Activated CD8-positive, alpha-beta memory T cell treated with anti-CD3 and anti-CD28 coated beads, Interleukin-2, amount 50 U/mL, for 24 hours (primary cell): ENCODE data around the gene ITGA11.

Source experiments
- DNase-seq: peaks from one replicate; pipeline ENCODE4 v3.0.0-alpha.2; 2020; ENCODE audit errors: extremely low read depth

The ITGA11 gene

DNA sequence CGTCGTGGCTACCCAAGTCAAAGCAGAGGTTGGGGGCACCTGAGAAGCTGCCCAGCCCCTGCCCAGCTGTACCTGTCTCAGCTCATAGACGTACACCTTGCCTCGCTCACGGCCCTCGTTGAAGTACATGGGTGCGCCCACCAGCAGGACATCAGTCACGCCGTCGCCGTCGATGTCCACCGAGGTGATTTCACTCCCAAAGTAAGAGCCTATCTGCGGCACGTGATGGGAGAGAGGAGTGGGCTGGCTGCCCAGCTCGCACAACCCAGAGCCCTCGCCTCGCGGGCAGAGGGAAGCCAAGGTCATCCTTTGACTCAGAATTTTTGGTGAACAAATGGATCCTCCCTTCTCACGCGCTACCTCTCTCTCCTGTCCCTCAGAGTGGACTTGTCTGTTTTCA is 99.7 kb downstream of the ITGA11 start:
- DNase-seq, result no peak

DNA sequence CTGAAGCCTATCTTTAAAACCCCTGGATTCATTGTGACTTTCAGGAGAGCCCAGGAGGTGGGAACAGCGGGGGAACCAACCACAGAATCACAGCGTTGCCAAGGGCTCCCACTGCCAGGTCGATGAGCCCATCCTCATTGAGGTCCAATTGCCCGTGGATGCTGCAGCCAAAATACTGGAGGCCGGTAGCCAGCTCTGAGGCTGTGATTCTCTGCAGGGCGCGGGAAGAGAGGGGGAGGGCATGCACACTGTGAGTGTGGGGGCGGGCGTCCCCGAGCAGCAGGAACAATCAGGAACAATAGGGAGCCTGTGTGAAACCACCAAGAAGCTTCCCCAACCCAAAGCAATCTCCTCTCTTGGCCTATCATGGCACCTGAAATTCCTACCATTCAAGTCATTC is 101.1 kb downstream of the ITGA11 start:
- no peak for DNase-seq

DNA sequence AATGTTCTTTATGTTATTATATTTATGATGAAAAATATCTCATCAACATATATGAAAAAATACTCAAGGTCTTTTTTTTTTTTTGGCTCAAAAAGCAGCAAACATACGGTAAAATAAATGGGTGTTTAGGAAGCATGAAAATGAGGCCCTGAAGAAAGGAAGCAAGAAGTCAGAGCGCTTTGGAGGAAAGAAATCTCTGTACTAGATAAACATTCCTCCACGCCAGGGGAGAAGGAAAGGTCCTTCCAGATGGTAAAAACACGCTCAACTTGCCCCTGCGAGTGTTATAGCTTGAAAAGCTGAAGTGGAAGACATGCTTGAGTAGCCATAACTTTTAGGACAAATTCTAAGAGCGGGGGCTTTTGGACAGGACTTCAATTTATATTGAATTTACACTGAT is 101.5 kb downstream of the ITGA11 start:
- no peak for DNase-seq

DNA sequence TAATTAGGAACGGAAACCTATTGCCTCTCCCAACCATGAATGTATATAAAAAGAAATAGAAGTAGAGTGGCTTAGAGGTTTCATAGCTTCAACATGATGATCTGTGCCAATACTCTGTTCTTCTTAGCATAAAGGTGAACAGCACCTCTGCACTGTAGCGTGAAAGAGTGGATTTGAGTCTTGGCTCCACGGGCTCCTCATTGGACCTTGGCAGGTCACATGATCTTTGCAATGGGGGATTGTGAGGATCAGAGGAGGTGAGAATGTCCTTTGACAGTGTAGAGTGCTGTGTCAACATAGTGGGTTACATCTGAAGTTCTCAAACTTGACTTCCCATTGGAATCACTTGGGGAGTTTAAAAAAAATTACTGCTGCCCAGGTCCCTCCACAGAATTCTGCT is 103.0 kb downstream of the ITGA11 start:
- DNase-seq, result no peak

DNA sequence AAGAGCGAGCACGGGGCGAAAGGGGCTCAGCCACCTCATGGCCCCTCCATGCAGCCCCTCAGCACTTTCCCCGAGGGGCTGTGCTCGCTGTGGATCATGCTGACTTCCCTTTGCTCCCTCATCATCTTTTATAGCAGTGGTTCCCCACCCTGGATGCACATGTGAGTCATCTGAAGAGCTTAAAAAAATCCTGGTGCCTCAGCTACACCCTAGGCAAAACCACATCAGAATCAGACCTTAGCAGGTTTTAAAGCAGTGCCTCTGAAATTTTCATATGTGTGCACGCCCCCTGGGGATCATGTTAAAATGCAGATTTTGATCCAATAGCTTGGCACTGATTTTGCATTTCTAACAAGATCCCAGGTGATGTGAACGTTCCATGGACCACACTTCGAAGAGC is 103.5 kb downstream of the ITGA11 start:
- DNase-seq, result no peak

DNA sequence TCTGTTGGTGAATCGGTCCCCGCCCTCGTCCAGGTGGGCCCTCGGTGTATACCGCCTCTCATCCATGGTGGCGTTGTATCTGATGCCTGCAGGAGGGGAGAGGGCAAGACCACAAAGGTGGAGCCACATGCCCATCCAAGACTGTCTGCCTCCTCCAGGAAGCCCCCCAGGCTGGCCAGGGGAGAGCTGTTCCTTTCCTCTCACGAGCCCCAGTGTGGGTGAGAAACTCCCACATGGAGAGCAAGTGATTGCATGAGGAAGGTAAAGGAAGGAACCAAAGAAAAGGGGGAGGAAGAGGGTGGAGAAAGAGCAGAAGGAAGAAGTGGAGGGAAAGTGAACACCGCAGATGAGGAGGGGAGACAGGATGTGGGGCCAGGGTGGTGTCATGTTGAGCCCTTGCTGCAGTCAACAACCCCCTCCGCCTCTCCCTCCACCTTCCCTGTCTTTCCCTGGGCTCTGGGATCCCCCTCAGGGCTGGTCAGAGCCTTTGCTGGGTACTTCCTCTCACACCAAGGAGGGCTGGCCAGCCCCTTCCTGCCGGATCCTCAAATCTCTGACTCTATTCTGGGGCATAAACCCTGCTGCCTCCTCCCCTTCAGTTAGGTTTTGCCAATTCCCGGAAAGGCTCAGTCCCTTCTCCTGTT is 105.1 kb downstream of the ITGA11 start:
- no peak for DNase-seq

DNA sequence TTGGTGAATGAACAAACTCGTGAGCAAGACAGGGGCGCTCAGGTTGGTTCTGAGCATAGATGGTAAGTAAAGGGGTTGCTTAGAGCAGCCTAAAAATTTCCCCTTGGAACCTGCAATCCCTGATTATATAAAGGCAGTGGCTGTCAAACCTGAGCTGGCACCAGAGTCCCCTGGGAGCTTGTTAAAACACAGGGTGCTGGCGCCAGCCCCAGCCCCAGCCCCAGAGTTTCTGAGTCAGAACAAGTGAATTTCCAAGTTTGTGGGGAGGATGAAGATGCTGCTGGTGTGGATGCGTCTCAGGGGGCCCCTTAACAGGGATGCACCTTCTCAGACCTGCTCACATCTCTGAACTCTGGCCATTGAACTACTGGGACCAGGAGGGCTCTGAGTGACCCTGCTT is 106.2 kb downstream of the ITGA11 start:
- no peak for DNase-seq

DNA sequence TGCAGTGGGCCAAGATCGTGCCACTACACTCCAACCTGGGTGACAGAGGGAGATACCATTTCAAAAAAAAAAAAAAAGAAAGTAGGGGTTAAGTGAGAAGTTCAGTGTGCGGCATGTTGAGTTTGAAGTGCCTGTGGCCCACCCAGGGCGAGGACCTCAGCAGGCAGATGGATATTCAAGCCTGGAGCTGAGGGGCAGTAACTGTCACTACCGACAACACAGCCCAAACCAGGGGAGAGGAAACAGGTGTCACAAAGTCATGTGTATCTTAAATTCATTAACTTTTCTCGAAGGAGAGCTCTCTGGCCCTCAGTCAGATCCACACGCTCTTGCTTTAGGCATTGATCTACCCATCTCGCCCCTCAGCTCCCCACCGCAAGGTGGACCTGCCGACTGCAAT is 109.2 kb downstream of the ITGA11 start:
- no peak for DNase-seq

DNA sequence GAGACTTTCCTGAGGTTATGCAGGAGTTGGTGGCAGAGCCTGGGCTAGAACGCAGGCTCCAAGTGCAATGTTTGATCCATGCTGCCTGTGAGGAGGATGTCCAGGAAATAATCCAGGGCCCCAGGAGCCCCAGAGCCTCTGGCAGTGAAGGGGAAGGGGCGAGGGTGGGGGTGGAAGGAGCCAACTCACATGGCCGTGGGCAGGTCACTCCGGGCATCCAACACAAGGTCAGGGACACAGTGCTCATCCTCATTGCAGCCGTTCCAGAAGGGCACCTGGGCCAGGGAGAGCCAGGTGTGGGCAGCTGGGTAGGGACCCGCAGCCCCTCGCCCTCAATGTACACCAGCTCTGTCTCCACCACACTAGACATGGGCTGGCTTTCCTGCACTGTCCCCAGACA is 110.7 kb downstream of the ITGA11 start:
- DNase-seq, result no peak

DNA sequence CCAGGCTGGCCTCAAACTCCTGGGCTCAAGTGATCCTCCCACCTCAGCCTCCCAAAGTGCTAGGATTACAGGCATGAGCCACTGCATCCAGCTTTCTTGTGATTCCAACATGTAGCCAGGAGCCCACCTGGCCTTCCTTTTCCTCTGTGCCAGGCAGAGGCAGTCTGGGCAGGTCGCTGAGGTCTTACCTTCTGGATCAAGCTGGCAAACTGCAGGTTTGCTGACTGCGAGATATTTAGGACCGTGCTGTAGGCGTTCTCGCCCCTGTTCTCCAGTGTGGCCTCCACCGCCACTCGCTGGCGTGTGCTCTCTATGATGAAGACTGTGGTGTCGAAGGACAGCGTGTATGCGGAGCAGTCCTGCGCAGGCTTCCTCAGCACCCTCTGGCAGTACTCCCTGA is 112.0 kb downstream of the ITGA11 start:
- DNase-seq, result no peak

DNA sequence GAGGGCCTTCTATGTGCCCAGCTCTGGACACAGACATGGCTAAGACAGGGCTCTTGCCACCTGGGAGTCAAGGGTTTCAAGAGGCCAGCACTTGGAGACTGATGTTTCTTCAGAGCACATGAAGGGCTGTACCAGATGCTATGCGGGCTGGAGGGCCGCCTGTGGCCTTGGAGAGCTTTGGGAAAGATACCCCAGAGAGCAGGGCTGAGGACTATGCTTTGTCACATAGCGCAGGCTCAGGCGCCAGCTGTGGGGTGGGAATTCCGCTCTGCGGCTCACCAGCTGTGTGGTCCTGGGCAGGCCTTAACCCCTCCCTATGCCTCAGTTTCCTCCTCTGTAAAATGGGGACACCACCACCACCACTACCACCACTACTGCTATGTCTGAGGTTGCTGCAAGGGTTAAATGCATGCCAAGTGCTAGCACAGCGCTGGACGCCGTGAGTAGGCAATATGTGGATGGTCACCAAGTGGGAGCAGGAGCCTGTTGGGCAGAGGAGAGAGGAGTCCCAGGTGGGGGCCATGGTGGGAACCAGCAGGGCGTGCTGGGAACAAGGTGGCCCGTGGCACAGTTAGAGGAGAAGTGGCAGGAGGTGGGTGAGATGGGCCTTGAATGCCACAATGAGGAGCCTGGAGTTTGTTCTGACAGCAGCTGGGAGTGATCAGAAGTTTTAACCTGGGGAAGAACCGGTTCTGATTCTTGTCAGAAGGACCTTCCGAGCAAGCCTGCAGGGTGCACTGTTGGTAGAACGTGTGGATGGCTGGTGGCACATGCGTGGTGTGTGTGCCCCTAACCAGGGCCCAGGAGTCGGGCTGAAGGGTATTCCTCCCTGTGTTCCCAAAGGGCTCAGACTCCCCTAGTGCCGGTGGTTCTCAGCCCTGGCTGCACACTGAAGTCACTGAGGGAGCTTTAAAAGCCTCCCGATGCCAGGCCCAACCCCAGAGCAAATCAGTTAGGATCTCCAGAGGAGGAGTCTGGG is 112.7 kb downstream of the ITGA11 start:
- no peak for DNase-seq

DNA sequence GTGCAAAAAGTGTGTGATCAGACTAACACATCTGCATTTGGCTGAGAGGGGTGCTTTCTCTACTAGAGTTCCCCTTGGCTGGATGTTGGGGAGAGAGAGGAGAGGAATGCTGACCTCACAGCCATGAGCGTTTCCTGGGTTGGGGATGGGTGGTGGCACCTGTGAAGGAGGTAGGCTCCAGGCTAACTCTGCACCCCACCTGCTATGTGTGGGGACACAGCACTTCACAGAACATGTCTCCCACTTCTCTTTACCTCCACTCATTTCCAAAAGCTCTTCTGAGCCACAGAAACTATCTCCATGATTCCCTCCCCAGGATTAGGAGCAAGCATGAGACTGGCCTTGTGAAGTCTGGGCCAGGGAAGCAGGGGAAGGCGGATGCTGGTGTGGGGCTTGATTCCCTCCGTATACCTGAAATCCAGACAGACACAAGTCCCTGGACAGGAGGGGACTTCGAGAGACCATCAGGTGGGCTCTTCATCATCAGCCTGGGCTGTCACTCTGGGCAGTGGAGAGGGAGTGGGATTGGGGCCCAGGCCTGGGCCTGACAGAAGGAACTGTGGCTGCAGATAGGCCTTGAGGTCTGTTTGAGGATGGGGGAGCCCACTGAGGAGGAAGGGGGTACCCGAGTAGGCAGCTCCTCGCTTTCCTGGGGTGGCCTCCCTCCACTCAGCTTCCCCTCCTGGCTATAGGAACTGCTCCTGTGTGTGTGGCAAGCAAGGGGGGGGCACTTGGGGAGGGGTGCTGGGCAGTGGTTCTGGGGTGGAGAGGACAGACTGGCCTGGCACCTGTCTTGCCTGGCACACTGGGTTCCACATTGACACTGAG is 113.7 kb downstream of the ITGA11 start:
- no peak for DNase-seq

DNA sequence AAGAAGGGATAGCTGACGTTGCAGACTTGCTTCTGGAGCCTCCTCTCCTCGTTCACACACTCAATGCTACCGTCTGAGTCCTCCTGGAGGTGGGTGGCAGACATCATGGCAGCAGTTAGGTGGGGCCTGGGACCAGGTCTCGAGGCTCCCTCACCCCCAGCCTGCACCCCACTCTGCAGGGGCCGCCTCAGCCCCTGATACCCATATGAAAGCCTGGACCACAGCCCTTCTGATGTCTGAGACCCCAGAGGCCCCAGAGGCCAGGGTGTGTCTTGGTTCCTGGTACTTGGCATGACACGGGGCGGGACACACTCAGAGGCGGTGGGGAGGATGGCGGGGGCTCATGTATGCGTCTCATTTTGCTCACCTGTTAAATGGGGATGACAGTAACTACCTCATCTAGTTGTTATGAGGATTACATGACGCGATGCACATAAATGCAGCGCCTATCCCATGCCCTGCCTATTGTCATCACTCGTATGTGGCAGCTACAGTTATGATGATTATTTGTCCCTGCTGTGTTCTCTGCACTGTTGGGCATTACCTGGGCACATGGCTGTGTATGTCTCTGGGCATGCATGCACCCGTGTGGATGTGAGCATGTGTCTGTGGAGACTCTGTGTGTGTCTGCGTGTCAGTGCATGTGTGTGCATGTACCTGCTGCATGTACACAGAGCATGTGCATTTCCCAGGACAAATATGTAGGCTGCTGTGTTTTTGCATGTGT is 114.5 kb downstream of the ITGA11 start:
- DNase-seq, result no peak

DNA sequence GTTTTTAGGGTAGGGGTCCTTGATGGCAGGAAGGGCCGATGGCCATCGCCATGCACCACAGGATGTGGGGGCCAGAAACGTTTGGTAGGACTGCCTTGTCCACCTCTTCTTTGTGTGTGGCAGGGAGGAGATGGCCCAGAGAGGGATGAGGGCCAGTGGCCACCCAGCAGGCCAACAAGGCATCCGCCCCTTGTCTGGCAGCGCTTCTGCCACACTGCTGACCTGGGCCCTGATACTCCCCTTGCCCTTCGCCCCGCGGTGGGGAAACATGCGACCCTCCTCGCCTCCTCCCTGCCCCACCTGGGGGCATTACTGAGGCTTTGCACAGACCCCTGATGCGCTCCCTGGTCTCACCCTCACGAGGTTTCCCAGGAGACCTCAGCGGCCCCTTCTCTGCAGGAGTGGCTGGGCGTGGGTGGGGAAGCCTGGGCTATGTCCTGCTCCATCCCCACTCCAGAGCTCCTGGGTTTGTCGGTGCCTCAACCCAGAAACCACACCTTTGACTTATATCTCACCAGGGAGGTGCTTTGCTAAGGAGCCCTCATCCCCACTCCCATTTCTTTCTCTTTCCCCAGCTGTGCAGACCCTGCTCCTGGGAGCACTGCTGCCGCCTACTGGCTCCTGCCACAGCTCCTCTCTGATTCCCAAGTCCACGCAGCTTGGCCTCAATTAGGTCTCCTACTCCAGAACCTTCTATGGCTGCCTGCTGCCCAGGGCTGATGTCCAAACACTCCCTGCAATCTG is 115.7 kb downstream of the ITGA11 start:
- no peak for DNase-seq

DNA sequence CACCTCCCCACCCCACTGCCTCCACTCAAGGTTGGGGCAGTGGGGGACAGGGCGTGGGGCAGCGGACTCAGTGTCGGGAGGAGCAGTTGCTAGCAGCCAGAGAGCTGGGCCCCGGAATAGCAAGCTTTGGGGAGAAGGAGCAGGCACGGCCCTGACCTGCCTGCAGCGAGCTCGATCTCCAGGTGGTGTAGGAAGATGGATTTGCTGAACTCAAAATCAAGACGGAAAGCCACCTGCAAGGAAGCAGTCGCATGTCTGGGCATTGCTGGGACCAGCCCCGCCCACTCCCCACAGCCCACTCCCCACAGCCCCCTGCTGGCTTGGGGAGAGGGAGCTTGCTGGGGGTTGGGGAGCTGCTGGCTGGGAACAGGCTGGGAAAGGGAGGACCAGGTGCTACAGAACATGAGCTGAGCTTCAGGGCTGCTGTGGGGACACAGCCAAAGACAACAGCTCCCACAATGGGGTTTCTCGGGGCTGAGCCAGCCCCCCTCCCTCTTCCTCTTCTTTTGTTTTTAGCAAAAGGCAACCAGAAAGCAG is 116.4 kb downstream of the ITGA11 start:
- DNase-seq, result no peak

DNA sequence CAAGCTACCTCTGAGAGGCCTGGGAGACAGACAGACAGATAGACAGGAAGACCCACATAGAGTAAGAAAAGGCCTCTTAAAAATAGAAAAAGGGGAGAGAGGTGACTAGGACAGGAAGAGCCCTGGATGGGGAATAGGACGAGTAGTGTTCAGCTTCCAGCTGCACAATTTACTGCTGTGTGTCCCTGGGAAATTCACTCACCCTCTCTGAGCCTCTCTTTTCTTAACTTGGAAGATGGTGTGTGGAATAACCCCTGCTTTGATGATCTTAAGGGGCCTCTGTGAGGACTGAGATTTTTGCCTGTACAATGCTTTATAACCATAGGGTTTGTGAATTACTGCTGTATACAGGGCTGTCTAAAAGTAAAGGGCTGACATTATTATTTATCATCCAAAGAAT is 116.9 kb downstream of the ITGA11 start:
- no peak for DNase-seq

DNA sequence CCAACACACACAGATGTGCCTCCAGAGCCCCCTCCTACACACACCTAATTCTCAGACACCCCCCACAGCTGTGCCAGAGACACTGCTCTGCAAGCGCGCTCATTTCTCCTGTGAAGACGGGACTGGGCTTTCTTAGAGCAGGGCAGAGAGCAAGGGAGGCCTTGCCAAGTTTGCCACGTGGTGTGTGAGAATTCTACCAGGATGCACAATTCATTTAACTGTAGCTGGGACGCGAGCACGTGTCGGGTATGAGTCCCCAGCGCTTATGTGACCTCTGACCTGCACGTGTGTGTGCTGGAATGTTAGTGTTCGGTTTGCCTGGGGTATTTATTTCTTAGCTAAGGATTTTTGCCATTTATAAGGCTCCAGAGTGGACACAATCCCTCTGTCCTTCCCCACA is 117.4 kb downstream of the ITGA11 start:
- no peak for DNase-seq

DNA sequence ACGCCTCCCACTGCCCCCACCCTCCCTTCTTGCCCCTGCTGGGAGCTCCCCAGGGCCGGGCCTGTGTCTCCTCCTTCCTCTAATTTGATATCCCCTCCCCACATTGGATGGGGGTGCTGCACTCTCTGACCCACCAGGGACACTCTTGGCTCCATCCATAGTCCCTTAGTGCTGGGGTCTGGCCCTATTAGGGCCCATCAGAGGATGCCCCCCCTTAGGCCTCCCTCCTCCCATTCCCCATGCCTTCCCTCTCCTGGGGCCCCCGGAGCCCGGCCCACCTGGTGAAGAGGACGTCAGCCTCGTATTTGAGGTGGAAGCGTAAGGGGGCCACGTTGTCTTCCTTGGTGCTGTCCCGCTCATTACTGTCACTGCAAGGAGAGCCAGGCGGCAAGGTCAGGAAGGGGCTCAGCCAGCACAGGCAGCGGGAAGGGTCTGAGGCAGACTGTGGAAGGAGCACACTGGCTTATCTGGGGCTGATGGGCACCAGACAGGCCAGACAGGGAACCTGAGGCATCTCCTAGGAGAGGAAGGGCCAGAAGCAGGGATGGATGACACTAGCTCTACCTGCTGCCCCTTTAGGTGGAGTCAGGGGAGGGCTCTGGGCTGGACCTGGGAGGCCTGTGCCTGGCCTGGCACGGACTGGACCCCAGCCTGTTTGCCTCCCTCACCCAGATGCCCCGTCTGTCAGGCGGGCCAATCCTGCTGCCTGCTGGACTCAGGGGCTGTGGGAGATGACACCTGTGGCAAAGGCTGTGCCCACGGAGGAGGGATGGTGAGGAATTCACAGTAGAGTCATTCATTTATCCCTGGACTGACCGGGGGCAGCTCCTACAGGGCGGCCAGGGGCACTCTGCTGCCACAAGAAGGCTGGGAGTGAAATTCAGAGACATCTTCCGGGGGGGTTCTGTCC is 118.2 kb downstream of the ITGA11 start:
- DNase-seq, result no peak

DNA sequence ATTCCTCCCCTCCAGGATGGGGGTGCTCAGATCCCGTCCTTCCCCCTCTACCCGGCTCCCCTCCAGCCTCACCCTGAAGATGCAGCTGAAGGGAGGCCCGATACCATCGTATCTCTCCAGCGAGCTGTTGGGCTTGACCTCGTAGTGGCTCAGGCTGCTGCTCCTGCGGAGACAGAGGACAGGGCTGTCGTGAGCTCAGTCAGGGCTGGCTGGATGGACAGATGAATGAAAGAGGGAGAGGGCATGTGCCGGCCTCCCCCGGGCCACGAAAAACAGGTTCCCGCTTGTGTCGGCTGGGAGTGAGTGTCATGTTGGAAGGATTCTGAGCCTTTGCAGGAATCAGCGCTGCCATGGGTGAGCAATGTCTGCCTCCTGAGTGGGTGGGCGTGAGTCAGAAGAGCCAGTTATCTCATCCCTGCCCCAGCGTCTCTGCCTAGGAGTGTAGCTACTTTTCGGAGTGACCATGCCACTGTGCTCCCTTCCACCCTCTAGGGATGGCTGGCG is 119.2 kb downstream of the ITGA11 start:
- no peak for DNase-seq
